ENCODE results near the gene ORM1. TPM values are rescaled to one million over a fixed set of nuclear protein-coding genes. Genes with fewer than 3 reads are reported as not detected.

Gene ORM1
- total and polyA plus RNA-seq, 8 donors: 3.0 to 87.0 (median 5.9) TPM

- H3K4me3 ChIP-seq: no peak overlapping the region
- no peaks in the 10 kb centered on the region for H3K9me3 ChIP-seq
- DNase-seq (peak in 1 of 4 donors; percentile 46), ATAC-seq (peak; percentile 52)
- H3K27ac ChIP-seq: no peak overlapping the region
- H3K27me3 ChIP-seq: no peaks in the 10 kb centered on the region
- H3K36me3 ChIP-seq: peaks cover 0 to 4% of the 10 kb centered on the region in 2 donors
- intact Hi-C loops (cut with DNase I): no loop called here
- TF ChIP-seq, protein P1, sequence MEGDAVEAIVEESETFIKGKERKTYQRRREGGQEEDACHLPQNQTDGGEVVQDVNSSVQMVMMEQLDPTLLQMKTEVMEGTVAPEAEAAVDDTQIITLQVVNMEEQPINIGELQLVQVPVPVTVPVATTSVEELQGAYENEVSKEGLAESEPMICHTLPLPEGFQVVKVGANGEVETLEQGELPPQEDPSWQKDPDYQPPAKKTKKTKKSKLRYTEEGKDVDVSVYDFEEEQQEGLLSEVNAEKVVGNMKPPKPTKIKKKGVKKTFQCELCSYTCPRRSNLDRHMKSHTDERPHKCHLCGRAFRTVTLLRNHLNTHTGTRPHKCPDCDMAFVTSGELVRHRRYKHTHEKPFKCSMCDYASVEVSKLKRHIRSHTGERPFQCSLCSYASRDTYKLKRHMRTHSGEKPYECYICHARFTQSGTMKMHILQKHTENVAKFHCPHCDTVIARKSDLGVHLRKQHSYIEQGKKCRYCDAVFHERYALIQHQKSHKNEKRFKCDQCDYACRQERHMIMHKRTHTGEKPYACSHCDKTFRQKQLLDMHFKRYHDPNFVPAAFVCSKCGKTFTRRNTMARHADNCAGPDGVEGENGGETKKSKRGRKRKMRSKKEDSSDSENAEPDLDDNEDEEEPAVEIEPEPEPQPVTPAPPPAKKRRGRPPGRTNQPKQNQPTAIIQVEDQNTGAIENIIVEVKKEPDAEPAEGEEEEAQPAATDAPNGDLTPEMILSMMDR (IDR thresholded peaks at IDR 0.05): no peak
- H3K4me1 ChIP-seq: no peaks in the 10 kb centered on the region
These were observed 45.7 kb upstream of the ORM1 start for GRCh38 chr9:114276908-114277821.

DNA sequence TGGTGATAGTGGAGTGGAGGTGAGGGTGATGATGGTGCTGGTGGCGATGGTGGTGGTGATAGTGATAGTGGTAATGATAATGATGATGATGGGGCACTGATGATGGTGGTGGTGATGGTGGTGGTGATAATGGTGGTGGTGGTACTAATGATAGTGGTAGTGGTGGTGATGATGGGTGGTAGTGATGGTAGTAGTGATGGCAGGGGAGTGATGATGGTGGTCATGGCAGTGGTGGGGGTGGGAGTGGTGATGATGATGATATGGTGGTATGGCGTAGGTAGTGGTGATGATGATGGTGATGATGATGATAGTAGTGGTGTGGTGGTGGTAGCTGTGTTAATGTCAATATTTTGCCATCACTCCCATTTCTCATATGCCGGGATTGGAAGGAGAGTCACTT is 44.5 kb upstream of the ORM1 start:
- Histone ChIP-seq H3K36me3 (peaks cover 0 to 4% of the 10 kb centered on the region in 2 donors), H3K27me3 (no peaks in the 10 kb centered on the region), H3K9me3 (no peaks in the 10 kb centered on the region), H3K27ac (no peak overlapping the region), H3K4me3 (no peak overlapping the region), H3K4me1 (no peaks in the 10 kb centered on the region)
- no peak for ATAC-seq
- TF ChIP-seq, protein P1 (IDR thresholded peaks at IDR 0.05): no peak
- DNase-seq: no peak
- intact Hi-C loops (cut with DNase I): no loop called here

GRCh38 chr9:114278881-114279570 is 43.9 kb upstream of the ORM1 start:
- DNase-seq: peak in 2 of 4 donors; percentile 24 to 39

GRCh38 chr9:114279693-114280092 is 43.2 kb upstream of the ORM1 start:
- no peaks in the 10 kb centered on the region for H3K9me3 ChIP-seq
- H3K36me3 ChIP-seq: peaks cover 0 to 8% of the 10 kb centered on the region in 2 donors
- intact Hi-C loops (cut with DNase I): loop anchor here in 1 of 2 donors (10.0 kb wide), 1 partner anchor 125 kb away; the partner anchor contains the start of gene COL27A1
- H3K4me1 ChIP-seq: no peaks in the 10 kb centered on the region
- TF ChIP-seq, protein P1 (IDR thresholded peaks at IDR 0.05): no peak
- H3K27me3 ChIP-seq: peaks cover 0 to under 1% of the 10 kb centered on the region in 2 donors
- H3K4me3 ChIP-seq: no peak overlapping the region
- no peak overlapping the region for H3K27ac ChIP-seq
- DNase-seq (peak in 1 of 4 donors; percentile 4), ATAC-seq (no peak)

More at GRCh38 chr9:114278881-114279570, 43.9 kb upstream of the ORM1 start:
- Histone ChIP-seq H3K27me3 (no peaks in the 10 kb centered on the region), H3K9me3 (no peaks in the 10 kb centered on the region), H3K27ac (no peak overlapping the region), H3K4me1 (no peaks in the 10 kb centered on the region), H3K36me3 (peaks cover 0 to 4% of the 10 kb centered on the region in 2 donors), H3K4me3 (no peak overlapping the region)
- TF ChIP-seq, protein P1 (IDR thresholded peaks at IDR 0.05): no peak
- no peak for ATAC-seq
- intact Hi-C loops (cut with DNase I): no loop called here

Data from left lung (tissue), 10 donors.